HepG2 (cell line): ENCODE results near the gene CSF3R. TPM values are rescaled to one million over a fixed set of nuclear protein-coding genes. Genes with fewer than 3 reads are reported as not detected.

ENCODE experiments used
- ATAC-seq: fragments of 200-7000 bp; cut with Tn5 transposase; 3 replicates; pipeline ENCODE4 v1.9.1; 2020; ENCODE audit warnings: mild to moderate bottlenecking, moderate library complexity
- BruUV-seq: library from RNA; stranded (reverse); fragments of 400-500 nt; replicated peaks from 2 replicates; lab custom pipeline; 2021; lab: Mats Ljungman, UMichigan
- CTCF ChIA-PET: fragments of 300-600 bp; formaldehyde crosslinking; extraction: SDS; loops from one replicate; lab custom pipeline; 2021; ENCODE audit warnings: low total read pairs, inconsistent platforms, low intra/inter-chr PET ratio; lab: Yijun Ruan, JAX
- POLR2A ChIA-PET: fragments of 350-600 bp; sonication (Branson Sonifier 250); formaldehyde crosslinking; loops from one replicate; lab custom pipeline; 2020; ENCODE audit warnings: antibody characterized with exemption, inconsistent platforms; lab: Yijun Ruan, JAX
- DNase-seq: peaks from one replicate; pipeline ENCODE4 v3.0.0-alpha.2; 2015; ENCODE audit warnings: low spot score
- FAIRE-seq: peaks from 3 replicates; lab custom pipeline; 2011; peaks lifted over from hg19 to GRCh38; lab: Jason Lieb, UNC
- H2AFZ ChIP-seq: one replicate; pipeline ENCODE4 v1.6.1; 2011; ENCODE audit warnings: low read length, inconsistent platforms
- H3K27ac ChIP-seq: fragments of 300-600 bp; 3 replicates; pipeline ENCODE4 v1.8.0; 2011; ENCODE audit warnings: mixed run types, mild to moderate bottlenecking, mixed read lengths, low read length, inconsistent platforms; ENCODE audit not compliant: insufficient read depth; ENCODE audit errors: extremely low read length
- H3K27me3 ChIP-seq, 2 experiments: fragments of 200-600 bp in 1 of 2; 2 replicates in 1 of 2; 3 replicates in 1 of 2; pipeline versions ENCODE4 v1.6.0 to v1.8.0; 2011; ENCODE audit warnings: low read length in 2 of 2, mild to moderate bottlenecking in 2 of 2, moderate library complexity in 2 of 2, inconsistent platforms in 1 of 2; ENCODE audit not compliant: insufficient read depth in 2 of 2, control insufficient read depth in 1 of 2
- H3K36me3 ChIP-seq, 2 experiments: fragments of 200-600 bp in 1 of 2; replicated peaks in 1 of 2; 2 replicates in 1 of 2; 3 replicates in 1 of 2; pipeline versions ENCODE4 v1.5.1 to v1.8.0; 2011; ENCODE audit warnings: low read length in 2 of 2, inconsistent platforms in 1 of 2; ENCODE audit not compliant: insufficient read depth in 2 of 2, control insufficient read depth in 1 of 2
- H3K4me1 ChIP-seq: 2 replicates; pipeline ENCODE4 v1.5.1; 2012; ENCODE audit warnings: low read length, inconsistent platforms; ENCODE audit not compliant: insufficient read depth
- H3K4me2 ChIP-seq: 2 replicates; pipeline ENCODE4 v1.6.0; 2011; ENCODE audit warnings: low read depth, low read length, inconsistent platforms
- H3K4me3 ChIP-seq, 3 experiments: fragments of 200-600 bp in 1 of 3; sonication (generic), shearing (Covaris generic) in 1 of 3; replicated peaks in 1 of 3; 2 replicates each; pipeline ENCODE4 v1.5.1; 2011 to 2016; ENCODE audit warnings: low read length in 3 of 3, inconsistent platforms in 2 of 3, low read depth in 2 of 3, mild to moderate bottlenecking in 2 of 3, control low read depth in 1 of 3, mixed read lengths in 1 of 3; ENCODE audit not compliant: insufficient read depth in 1 of 3
- H3K79me2 ChIP-seq: one replicate; pipeline ENCODE4 v1.6.1; 2011; ENCODE audit warnings: low read length, inconsistent platforms; ENCODE audit not compliant: insufficient read depth
- H3K9ac ChIP-seq: 2 replicates; pipeline ENCODE4 v1.6.0; 2011; ENCODE audit warnings: mild to moderate bottlenecking, low read depth, low read length, inconsistent platforms; ENCODE audit not compliant: insufficient read depth
- H3K9me3 ChIP-seq: 2 replicates; pipeline ENCODE4 v1.5.1; 2012; ENCODE audit warnings: mild to moderate bottlenecking, low read length
- H4K20me1 ChIP-seq: 2 replicates; pipeline ENCODE4 v1.6.0; 2011; ENCODE audit warnings: inconsistent platforms, mild to moderate bottlenecking, low read length, moderate library complexity; ENCODE audit not compliant: insufficient read depth
- CEBPB ChIP-seq: IDR thresholded peaks from 2 replicates; pipeline ENCODE4 v1.6.1; 2011; ENCODE audit warnings: low read depth, low read length, improper control_type of control experiment, borderline replicate concordance
- SUZ12 ChIP-seq: fragments of 150-350 bp; IDR thresholded peaks from 2 replicates; pipeline ENCODE4 v1.6.1; 2014; ENCODE audit warnings: low read depth, low read length
- ZNF766 ChIP-seq: sonication (generic); formaldehyde crosslinking; IDR thresholded peaks from 2 replicates; pipeline ENCODE4 v1.5.0; 2020; ENCODE audit warnings: missing genetic modification reagents, borderline replicate concordance
- ZSCAN22 ChIP-seq: sonication (generic); formaldehyde crosslinking; IDR thresholded peaks from 2 replicates; pipeline ENCODE4 v1.4.0; 2020; ENCODE audit warnings: mild to moderate bottlenecking, missing genetic modification reagents
- ZSCAN31 ChIP-seq: sonication (generic); formaldehyde crosslinking; IDR thresholded peaks from 2 replicates; pipeline ENCODE4 v1.5.0; 2020; ENCODE audit warnings: low read depth, mild to moderate bottlenecking, missing genetic modification reagents
- WGBS: methylation state at CpG from one replicate; pipeline ENCODE4 v1.1.6; 2017; ENCODE audit warnings: low lambda C conversion rate; 5-methylcytosine and 5-hydroxymethylcytosine counted together
- in situ Hi-C: cut with HindIII; loops from 2 replicates; pipeline ENCODE4 v1.10.0; 2017; ENCODE audit warnings: low pct_unique_long_range_greater_than_20kb; ENCODE audit not compliant: extremely low pct_ligation_motif_present
- intact Hi-C: fragments of 100-400 bp; cut with micrococcal nuclease; formaldehyde crosslinking; loops from one replicate; pipeline ENCODE4 v1.10.0; 2022; ENCODE audit not compliant: unreplicated experiment
- polyA plus RNA-seq, 8 experiments: library from polyadenylated mRNA; depleted of rRNA in 3 of 8; stranded (reverse) in 7 of 8; unstranded in 1 of 8; fragments of >200 nt; fragmentation: Illumina TruSeq in 4 of 8; extraction: Trizol in 4 of 8; gene quantifications; 2 replicates each; pipeline versions ENCODE4 v1.2.1 to v1.2.3, GENCODE V29; 2011 to 2016; ENCODE audit warnings: low read depth in 4 of 8, missing spikeins in 1 of 8, mixed read lengths in 1 of 8; ENCODE audit not compliant: insufficient read depth in 1 of 8
- total RNA-seq, 5 experiments: library from RNA; depleted of rRNA; stranded (reverse); fragments of >200 nt; fragmentation: Illumina TruSeq; extraction: Trizol; gene quantifications; 2 replicates each; pipeline ENCODE4 v1.2.3, GENCODE V29; 2016; ENCODE audit warnings: low read depth in 1 of 5

CSF3R gene
- total and polyA plus RNA-seq, 2 of the 13 experiments (the other 11 are each of a cell fraction or from before 2014, with no cell fraction given): 11.9 to 28.8 TPM

DNA sequence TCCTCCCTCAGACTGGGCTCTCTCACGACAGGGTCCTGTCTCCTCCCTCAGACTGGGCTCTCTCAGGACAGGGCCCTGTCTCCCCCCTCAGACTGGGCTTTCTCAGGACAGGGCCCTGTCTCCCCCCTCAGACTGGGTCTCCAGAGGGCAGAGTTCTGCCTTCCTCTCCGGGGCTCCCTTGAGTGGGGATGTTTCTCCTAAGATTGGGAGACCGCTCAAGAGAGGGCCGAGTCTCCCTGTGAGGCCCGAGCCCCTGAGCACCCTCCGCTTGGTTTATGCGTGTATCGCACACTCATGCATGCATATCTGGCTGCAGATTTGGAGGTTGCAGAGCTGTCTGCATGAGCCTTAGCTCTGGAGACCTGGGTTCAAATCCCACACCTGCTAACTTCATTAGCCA, 39.3 kb upstream of the CSF3R start:
- CTCF ChIA-PET: no interaction called here
- intact Hi-C loops (no loop called here), in situ Hi-C loops (no loop called here)
- ATAC-seq: no peak
- no peaks in the 10 kb centered on the region for H4K20me1 ChIP-seq
- H3K4me2 ChIP-seq: no peak overlapping the region
- FAIRE-seq: no peak
- no peak for DNase-seq
- H3K36me3 ChIP-seq: no peaks in the 10 kb centered on the region
- no peaks in the 10 kb centered on the region for H3K79me2 ChIP-seq
- POLR2A ChIA-PET: no interaction called here
- no peak overlapping the region for H3K27ac ChIP-seq
- no peaks in the 10 kb centered on the region for H3K9me3 ChIP-seq
- no peak overlapping the region for H3K9ac ChIP-seq
- TF ChIP-seq SUZ12 (no peak), ZSCAN22 (CRISPR knock-in tag) (peak; percentile 20; the same call in 1 of the 2 replicates)
- WGBS: 77% methylated on average over 6 of the region's 8 CpGs
- H2AFZ ChIP-seq: no peak overlapping the region
- no peak overlapping the region for H3K4me3 ChIP-seq
- H3K4me1 ChIP-seq: peaks cover 6% of the 10 kb centered on the region
- peaks cover 0 to 10% of the 10 kb centered on the region in 2 experiments; a peak in 3 of 5 replicates for H3K27me3 ChIP-seq
- no TSS peak for BruUV-seq

DNA sequence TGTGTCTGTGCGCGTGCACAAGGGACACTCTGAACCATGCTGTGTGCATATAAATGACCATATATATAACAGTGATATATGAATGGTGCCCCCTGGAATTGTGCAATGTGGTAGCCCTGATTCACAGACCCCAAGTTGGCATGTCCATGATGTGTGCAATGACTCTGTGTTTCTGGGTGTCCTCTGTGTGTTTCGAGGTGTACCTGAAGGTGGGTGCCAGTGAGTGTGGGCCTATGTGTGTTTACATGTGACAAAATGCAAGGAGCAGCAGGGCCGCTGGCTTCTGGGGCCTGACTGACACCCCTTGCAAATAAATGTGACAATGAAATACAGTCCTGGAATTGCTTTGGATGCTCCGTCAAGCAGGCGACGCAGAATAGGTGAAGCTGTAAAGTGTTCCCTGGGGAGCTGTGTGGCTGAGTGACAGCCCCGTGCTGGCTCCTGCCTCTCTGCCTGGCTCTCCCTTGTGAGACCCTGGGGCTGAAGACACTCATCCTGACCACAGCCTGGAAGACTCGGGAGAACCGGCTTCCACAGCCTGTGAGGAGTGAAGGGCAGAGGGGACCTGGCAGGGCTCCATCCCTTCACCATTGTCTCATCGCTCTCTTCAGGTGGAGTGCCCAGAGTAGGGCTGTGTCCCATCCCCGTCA, 38.2 kb upstream of the CSF3R start:
- Histone ChIP-seq H3K79me2 (no peaks in the 10 kb centered on the region), H3K4me3 (no peak overlapping the region), H2AFZ (no peak overlapping the region), H3K27me3 (peaks cover 0 to 14% of the 10 kb centered on the region in 2 experiments; a peak in 3 of 5 replicates), H3K4me1 (peaks cover 18% of the 10 kb centered on the region), H3K27ac (no peak overlapping the region), H4K20me1 (no peaks in the 10 kb centered on the region), H3K36me3 (no peaks in the 10 kb centered on the region), H3K9ac (no peak overlapping the region), H3K9me3 (no peaks in the 10 kb centered on the region), H3K4me2 (no peak overlapping the region)
- ChIA-PET CTCF (no interaction called here), POLR2A (no interaction called here)
- intact Hi-C loops: no loop called here
- no peak for DNase-seq
- in situ Hi-C loops: no loop called here
- no peak for ATAC-seq
- TF ChIP-seq CEBPB: peak; percentile 12; the same call in 1 of the 2 replicates
- TF ChIP-seq ZNF766 (CRISPR knock-in tag): no peak
- TF ChIP-seq ZSCAN31: no peak
- BruUV-seq: no TSS peak
- FAIRE-seq: no peak
- 23% methylated on average over 11 of the region's 12 CpGs for WGBS
